Measurements from ENCODE around the gene MNAT1.
A peak's percentile ranks its signal among the peaks of the same experiment; 100 is the strongest.

Gene MNAT1

GRCh38 chr14:60971271-60971670 lies 236.7 kb downstream of the MNAT1 start:
- no peak for DNase-seq

GRCh38 chr14:60972295-60972694 lies 237.7 kb downstream of the MNAT1 start:
- no peak for DNase-seq

GRCh38 chr14:60973070-60973469 lies 238.5 kb downstream of the MNAT1 start:
- no peak for DNase-seq

- no peak for DNase-seq
These were observed 239.6 kb downstream of the MNAT1 start for GRCh38 chr14:60974090-60974651.

GRCh38 chr14:60975551-60975950 lies 241.0 kb downstream of the MNAT1 start:
- no peak for DNase-seq

GRCh38 chr14:60977847-60978246 lies 243.3 kb downstream of the MNAT1 start:
- DNase-seq: no peak

GRCh38 chr14:60980811-60981632 lies 246.5 kb downstream of the MNAT1 start, which contains the start of the genes SLC38A6 and TRMT5:
Gene SLC38A6, plus strand, starts transcription at chr14:60981245. Its CDS starts 33 bp downstream, at chr14:60981278.
Gene TRMT5, minus strand, starts transcription at chr14:60981079. Its CDS starts 106 bp downstream, at chr14:60980973.
- DNase-seq: peak; percentile 72

- no peak for DNase-seq
These were observed 247.3 kb downstream of the MNAT1 start for GRCh38 chr14:60981633-60982455.

GRCh38 chr14:60984196-60984595 lies 249.6 kb downstream of the MNAT1 start:
- DNase-seq: no peak

GRCh38 chr14:60986500-60986899 lies 251.9 kb downstream of the MNAT1 start:
- no peak for DNase-seq

- DNase-seq: no peak
These were observed 255.0 kb downstream of the MNAT1 start for GRCh38 chr14:60989599-60989998.

- no peak for DNase-seq
These were observed 264.1 kb downstream of the MNAT1 start for GRCh38 chr14:60998617-60999016.

- DNase-seq: no peak
These were observed 265.0 kb downstream of the MNAT1 start for GRCh38 chr14:60999536-60999935.

GRCh38 chr14:61003571-61003970 lies 269.0 kb downstream of the MNAT1 start:
- no peak for DNase-seq

- DNase-seq: no peak
These were observed 285.0 kb downstream of the MNAT1 start for GRCh38 chr14:61019537-61019936.

All from GDM1 (cell line).